Heart left ventricle (tissue), 13 donors: ENCODE data around the gene BBS5.

Source experiments
- POLR2A ChIP-seq, 2 donors: fragments of 450-650 bp; IDR thresholded peaks; one replicate each; pipeline ENCODE4 v1.6.1; 2017; ENCODE audit warnings: antibody characterized with exemption in 2 of 2, mild to moderate bottlenecking in 2 of 2, moderate library complexity in 2 of 2
- TF ChIP-seq, protein P1 (sequence below), 12 donors: fragments of 200-600 bp; sonication (generic) in 4 of 12; IDR thresholded peaks; one replicate each; pipeline versions ENCODE4 v1.5.0 to v1.8.0; 2018 to 2022; ENCODE audit warnings: antibody characterized with exemption in 12 of 12, mild to moderate bottlenecking in 5 of 12
- donor health status: ischemic (EF 13 %, LVEDD 7.1; RV severe dilation, severe dysfunction).
- donor health status: DM: no; HTN: yes; CAD: no.
- donor health status: DM: no; HTN: no; CAD: no.
- donor health status: ischemic (EF 25% LVEDD 6.9; RV normal size, moderate dysfunction).
- donor health status: ischemic (EF 25% LVEDD 5.7; RV mildly dilated, moderate dysfunction).
- donor health status: ischemic (EF 35%, LVEDD 5.7; RV mildly dilated, moderate dysfunction).
- donor health status: nonischemic (EF 11% LVEDD 7.7; RV severe dilation, severe dysfunction).
- donor health status: DM: yes; HTN: yes; CAD: no.
- donor health status: PGD.
- donor health status: ischemic (EF 29% LVEDD 5.4; RV normal size, mild dysfunction).
- donor health status: nonischemic (EF 23%, LVEDD 6.1; RV moderate dilation, normal function).

DNA sequence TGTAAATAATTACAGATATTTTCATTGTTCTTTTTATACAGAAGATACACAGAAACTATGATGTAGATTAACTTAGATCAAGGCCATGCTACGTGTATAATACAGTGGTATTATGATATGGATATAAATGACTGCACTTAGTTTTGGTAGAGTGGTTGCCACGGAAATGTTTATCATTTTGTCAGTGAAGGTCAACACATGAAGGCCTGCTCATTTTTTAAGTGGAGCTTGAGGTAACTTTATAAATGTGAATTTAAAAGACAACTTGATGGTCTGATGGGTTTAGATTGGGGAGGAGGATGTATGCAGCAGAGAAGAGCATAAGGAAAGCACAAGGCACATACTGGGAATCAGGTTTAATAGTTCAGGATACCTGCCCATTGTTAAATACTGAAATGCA is 14.4 kb upstream of the BBS5 start:
- TF ChIP-seq, protein P1, sequence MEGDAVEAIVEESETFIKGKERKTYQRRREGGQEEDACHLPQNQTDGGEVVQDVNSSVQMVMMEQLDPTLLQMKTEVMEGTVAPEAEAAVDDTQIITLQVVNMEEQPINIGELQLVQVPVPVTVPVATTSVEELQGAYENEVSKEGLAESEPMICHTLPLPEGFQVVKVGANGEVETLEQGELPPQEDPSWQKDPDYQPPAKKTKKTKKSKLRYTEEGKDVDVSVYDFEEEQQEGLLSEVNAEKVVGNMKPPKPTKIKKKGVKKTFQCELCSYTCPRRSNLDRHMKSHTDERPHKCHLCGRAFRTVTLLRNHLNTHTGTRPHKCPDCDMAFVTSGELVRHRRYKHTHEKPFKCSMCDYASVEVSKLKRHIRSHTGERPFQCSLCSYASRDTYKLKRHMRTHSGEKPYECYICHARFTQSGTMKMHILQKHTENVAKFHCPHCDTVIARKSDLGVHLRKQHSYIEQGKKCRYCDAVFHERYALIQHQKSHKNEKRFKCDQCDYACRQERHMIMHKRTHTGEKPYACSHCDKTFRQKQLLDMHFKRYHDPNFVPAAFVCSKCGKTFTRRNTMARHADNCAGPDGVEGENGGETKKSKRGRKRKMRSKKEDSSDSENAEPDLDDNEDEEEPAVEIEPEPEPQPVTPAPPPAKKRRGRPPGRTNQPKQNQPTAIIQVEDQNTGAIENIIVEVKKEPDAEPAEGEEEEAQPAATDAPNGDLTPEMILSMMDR (IDR thresholded peaks at IDR 0.05): no peak
- TF ChIP-seq POLR2A (IDR thresholded peaks at IDR 0.05): no peak
